Measurements from ENCODE around the gene MTERF4. TPM values are rescaled to one million over a fixed set of nuclear protein-coding genes. Genes with fewer than 3 reads are reported as not detected.

MTERF4 gene
- total RNA-seq, 1 donor from 2014 or later = 21.5 TPM

DNA sequence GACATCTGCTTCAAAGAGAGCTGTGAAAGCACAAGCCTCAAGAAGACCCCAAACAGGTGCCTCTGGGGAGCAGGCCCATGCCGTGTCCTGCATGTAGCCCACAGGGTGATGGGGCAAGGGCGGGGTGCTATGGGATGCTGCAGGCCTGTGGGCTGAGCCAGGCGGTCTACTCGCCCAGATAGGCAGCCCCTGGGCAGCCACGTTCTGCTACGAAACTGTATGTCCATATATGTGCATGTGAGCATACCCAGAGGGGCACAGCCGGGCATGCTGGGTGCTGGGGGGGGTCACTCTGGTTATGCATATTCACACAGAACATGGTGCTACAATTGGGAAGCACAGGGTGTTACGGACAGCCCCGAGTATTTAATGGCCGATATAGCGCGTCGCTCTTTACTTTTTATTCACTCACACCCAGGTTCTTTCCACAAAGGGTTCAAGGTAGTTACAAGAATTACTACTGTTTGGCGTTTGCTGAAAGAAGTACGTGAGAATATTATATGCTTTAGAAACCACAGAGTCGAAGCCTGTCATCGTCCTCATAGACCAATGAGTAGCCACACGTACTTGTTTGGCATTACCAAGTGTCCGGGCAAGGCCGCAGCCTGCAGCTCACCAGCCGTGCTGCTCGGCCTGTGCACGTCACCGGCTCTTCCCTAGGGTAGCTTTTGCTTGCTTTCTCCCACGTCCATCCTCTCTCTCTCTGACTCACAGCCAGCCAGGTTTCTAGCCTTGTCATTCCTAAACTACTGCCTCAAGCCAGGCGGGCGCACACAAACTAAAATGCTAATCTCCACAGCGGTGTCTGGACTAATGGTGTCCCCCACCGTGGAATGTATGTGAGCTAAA is 14.4 kb downstream of the MTERF4 start:
- no peak for TF ChIP-seq CTCF (IDR thresholded peaks at IDR 0.05)
- Mint-ChIP-seq H3K27me3 (ENCODE audit: low read depth) (no peaks in the 10 kb centered on the region), H3K27ac (ENCODE audit: unreplicated experiment) (no peak overlapping the region), H3K4me1 (ENCODE audit: low read depth) (peaks cover 2% of the 10 kb centered on the region), H3K4me3 (ENCODE audit: unreplicated experiment) (no peak overlapping the region), H3K36me3 (ENCODE audit: low read depth) (peaks cover 43% of the 10 kb centered on the region), H3K9me3 (ENCODE audit: low read depth) (peaks cover 11% of the 10 kb centered on the region)
- no peak for DNase-seq (ENCODE audit: low spot score)

GRCh38 chr2:241084856-241085444 is 17.1 kb downstream of the MTERF4 start:
- Mint-ChIP-seq H3K36me3 (ENCODE audit: low read depth) (peaks cover 36% of the 10 kb centered on the region), H3K4me1 (ENCODE audit: low read depth) (no peaks in the 10 kb centered on the region), H3K9me3 (ENCODE audit: low read depth) (peaks cover 11% of the 10 kb centered on the region), H3K27me3 (ENCODE audit: low read depth) (no peaks in the 10 kb centered on the region), H3K27ac (ENCODE audit: unreplicated experiment) (no peak overlapping the region), H3K4me3 (ENCODE audit: unreplicated experiment) (no peak overlapping the region)
- no peak for DNase-seq (ENCODE audit: low spot score)
- TF ChIP-seq CTCF (IDR thresholded peaks at IDR 0.05) = no peak

DNA sequence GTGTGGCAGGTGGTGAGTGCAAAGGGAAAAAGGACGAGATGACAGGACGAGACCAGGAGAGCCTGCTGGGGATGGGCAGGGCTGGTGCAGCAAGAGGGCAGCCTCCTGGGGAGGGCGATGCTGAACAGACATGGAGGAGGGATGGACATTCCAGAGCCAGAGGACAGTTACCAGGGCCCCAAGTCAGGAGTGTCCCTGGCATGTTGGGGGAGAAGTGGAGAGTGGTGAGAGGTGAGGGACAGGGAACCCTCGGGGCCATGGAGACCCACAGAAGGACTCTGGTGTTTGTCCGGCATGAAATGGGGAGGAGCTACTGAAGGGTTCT is 19.0 kb downstream of the MTERF4 start:
- Mint-ChIP-seq H3K4me1 (ENCODE audit: low read depth) (no peaks in the 10 kb centered on the region), H3K9me3 (ENCODE audit: low read depth) (peaks cover 11% of the 10 kb centered on the region), H3K27ac (ENCODE audit: unreplicated experiment) (no peak overlapping the region), H3K4me3 (ENCODE audit: unreplicated experiment) (no peak overlapping the region), H3K36me3 (ENCODE audit: low read depth) (peaks cover 25% of the 10 kb centered on the region), H3K27me3 (ENCODE audit: low read depth) (no peaks in the 10 kb centered on the region)
- no peak for TF ChIP-seq CTCF (IDR thresholded peaks at IDR 0.05)
- DNase-seq (ENCODE audit: low spot score) = no peak

- no peak for DNase-seq (ENCODE audit: low spot score)
- H3K36me3 Mint-ChIP-seq (ENCODE audit: low read depth) = peaks cover 19% of the 10 kb centered on the region
These were observed 19.6 kb downstream of the MTERF4 start for GRCh38 chr2:241082341-241083090.

More at GRCh38 chr2:241082341-241083090, 19.6 kb downstream of the MTERF4 start:
- Mint-ChIP-seq H3K27me3 (ENCODE audit: low read depth) (no peaks in the 10 kb centered on the region), H3K4me3 (ENCODE audit: unreplicated experiment) (no peak overlapping the region), H3K4me1 (ENCODE audit: low read depth) (no peaks in the 10 kb centered on the region), H3K27ac (ENCODE audit: unreplicated experiment) (no peak overlapping the region), H3K9me3 (ENCODE audit: low read depth) (peaks cover 11% of the 10 kb centered on the region)
- no peak for TF ChIP-seq CTCF (IDR thresholded peaks at IDR 0.05)
